GM19099 (cell line): ENCODE data around the gene FAM98B.

Experiments used
- POLR2A ChIP-seq: IDR thresholded peaks from 3 replicates; pipeline ENCODE4 v1.6.1; 2011; ENCODE audit warnings: low read depth; ENCODE audit not compliant: insufficient read length; ENCODE audit errors: extremely low read depth

FAM98B gene

GRCh38 chr15:38535491-38536200, 81.7 kb downstream of the FAM98B start:
- no peak for TF ChIP-seq POLR2A

- no peak for TF ChIP-seq POLR2A
Observed at GRCh38 chr15:38536201-38536676, 82.3 kb downstream of the FAM98B start.
